SH-SY5Y (cell line): ENCODE measurements around the gene MUC22.

Experiments used
- GATA2 ChIP-seq: IDR thresholded peaks from 2 replicates; pipeline ENCODE4 v1.6.1; 2011; ENCODE audit warnings: mild to moderate bottlenecking, low read depth, low read length
- GATA3 ChIP-seq: IDR thresholded peaks from 2 replicates; pipeline ENCODE4 v1.6.1; 2011; ENCODE audit warnings: low read depth, mild to moderate bottlenecking, low read length, moderate library complexity

MUC22 gene

GRCh38 chr6:31010393-31011060, at the start of gene MUC22:
MUC22 (plus strand) TSS chr6:31010474; CDS start chr6:31010707, 233 bp downstream.
- TF ChIP-seq GATA3 (no peak), GATA2 (no peak)

DNA sequence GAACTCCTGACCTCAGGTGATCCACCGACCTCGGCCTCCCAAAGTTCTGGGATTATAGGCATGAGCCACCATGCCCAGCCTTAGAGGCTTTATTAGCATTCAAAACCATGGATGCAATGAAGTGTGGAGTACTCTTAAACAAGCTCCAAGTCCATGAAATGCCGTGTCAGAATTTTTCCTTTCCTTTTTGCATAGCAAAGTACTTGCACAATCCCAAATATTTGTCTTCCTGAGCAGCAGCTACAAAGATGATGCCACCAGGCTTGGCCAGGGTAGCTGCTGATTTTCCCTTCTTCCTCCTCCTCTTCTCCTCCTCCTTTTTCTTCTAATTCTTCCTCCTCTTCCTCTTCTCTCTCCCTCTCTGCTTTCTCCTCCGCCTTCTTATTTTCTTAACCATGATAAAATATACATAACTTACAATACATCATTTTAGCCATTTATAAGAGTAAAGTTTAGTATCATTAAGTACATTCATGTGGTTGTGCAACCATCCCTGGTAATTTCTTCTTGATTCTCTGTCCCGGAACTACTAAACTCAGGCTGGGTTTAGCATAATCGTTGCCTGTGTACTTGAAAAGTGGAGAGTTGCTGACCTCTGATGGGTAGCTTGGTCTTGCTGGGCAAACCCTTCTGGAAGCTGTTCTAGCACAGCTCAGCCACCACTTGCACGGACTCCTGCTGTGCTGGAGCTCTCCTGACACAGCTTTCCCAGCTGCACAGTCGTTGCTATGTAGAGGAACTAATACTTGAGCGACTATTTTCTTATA, 49.2 kb upstream of the MUC22 start:
- TF ChIP-seq GATA3: no peak

- TF ChIP-seq GATA3 (no peak), GATA2 (no peak)
These were observed 47.6 kb upstream of the MUC22 start for GRCh38 chr6:30962716-30963115.

DNA sequence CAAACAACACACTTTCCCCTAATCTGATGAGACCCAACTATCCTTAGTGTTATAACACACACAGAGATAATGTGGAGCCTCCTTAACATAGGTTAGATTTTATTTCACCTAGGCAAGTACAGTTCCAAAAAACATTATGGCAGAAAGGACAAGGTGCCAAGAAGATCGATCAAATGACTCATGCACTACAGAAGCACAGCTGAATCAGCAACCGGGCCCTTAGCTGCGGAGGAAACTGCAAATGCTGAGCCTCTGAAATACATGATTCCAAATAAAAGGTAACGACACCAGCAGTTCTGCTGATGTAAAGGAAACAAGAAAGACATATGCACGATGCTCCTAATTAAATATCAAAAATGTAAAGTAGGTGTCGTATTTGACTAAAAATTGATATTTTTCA, 46.6 kb upstream of the MUC22 start:
- TF ChIP-seq GATA2 (no peak), GATA3 (no peak)

DNA sequence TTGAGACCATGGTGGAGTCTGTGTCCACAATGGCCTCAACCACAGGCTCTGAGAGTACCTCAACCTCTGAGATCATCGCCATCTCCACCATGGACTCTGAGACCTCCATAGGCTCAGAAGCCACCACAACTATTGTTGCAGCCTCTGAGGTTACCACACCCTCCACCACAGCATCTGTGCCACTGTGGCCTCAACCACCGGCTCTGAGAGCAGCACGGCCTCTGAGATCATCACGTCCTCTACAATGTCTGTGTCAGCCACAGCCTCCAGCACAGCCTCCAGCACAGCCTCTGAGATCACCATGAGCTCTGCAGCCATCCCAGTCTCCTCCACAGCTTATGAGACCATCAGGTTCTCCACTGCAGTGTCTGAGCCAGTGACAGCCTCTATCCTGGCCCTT, 46.2 kb upstream of the MUC22 start:
- TF ChIP-seq GATA2 (no peak), GATA3 (no peak)

DNA sequence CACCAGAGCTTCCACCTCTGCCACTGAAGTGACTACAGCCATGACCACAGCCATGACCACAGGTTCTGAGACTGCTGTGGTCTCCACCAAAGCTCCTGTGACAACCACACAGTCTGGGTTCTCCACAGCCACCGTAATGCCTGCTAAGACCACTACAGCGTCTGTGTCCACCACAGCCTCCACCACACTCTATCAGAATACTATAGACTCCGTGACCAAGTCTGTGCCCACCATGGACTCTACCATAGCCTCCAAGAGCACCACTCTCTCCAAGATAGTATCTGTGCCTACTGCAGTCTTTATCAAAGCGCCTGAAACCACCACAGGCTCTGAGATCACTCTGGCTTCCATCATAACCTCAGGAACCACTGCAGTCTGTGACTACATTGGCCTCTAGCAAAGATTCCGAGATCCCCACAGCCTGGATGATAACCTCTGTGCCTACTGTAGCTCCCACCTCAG, 45.1 kb upstream of the MUC22 start:
- no peak for TF ChIP-seq GATA3
- no peak for TF ChIP-seq GATA2

DNA sequence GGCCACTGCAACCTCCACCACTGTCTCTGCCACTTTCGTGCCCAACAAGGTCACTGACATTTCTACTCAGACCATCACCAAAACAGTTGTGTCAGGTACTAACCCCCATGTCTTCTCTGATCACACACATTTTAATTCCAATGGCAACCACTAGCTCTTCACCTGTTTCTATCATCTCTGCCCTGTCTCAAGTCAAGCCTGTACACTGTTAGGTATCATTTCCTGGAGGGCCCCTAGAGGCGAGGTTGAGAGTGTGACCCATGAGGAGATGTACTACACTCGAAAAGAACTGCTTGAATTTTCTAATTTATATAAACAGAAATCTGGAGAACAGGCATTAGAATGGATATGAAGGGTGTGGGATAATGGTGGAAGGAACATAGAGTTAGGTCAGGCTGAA, 44.1 kb upstream of the MUC22 start:
- TF ChIP-seq GATA3 (no peak), GATA2 (no peak)

- TF ChIP-seq GATA3 (no peak), GATA2 (no peak)
These were observed 39.3 kb upstream of the MUC22 start for GRCh38 chr6:30970946-30971345.

DNA sequence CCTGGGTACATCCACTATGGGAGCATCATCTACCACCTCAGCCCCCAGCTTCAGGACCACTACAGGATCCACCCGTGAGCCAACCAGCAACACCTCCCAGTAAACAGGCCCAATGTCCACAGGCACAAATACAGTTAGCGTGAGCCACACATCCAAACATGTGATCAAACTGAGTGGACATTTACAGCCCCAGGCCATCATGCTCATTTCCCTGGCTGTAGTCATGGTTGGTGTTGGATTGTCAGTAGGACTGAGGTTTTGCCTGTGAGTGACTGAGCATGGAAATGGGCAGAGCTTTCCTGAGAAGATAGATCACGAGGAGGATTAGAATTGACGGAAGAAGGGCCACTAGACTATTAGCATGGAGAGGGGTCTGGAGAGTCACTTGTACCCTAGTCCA, 37.5 kb upstream of the MUC22 start:
- no peak for TF ChIP-seq GATA2
- no peak for TF ChIP-seq GATA3

- TF ChIP-seq GATA3 (no peak), GATA2 (no peak)
These were observed 35.6 kb upstream of the MUC22 start for GRCh38 chr6:30974490-30975252.

- no peak for TF ChIP-seq GATA2
- no peak for TF ChIP-seq GATA3
These were observed 31.1 kb upstream of the MUC22 start for GRCh38 chr6:30979141-30979540.

DNA sequence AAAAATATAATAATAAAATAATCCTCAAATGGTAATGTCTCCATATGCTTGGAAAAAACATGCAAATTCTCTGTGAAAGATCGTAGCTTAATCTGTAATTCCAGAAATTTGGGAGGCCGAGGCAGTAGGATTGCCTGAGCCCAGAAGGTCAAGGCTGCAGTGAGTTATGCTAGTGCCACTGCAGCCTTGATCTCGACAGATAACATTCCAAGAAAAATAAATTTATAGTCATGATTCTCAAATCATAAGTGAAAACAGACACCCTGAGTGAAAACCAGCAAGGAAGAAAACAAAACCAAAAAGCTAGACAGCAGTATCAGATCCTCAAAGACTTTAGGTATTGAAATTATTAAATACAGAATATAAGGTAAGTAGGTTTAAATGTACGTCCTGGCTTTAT, 30.6 kb upstream of the MUC22 start:
- TF ChIP-seq GATA2 (no peak), GATA3 (no peak)

DNA sequence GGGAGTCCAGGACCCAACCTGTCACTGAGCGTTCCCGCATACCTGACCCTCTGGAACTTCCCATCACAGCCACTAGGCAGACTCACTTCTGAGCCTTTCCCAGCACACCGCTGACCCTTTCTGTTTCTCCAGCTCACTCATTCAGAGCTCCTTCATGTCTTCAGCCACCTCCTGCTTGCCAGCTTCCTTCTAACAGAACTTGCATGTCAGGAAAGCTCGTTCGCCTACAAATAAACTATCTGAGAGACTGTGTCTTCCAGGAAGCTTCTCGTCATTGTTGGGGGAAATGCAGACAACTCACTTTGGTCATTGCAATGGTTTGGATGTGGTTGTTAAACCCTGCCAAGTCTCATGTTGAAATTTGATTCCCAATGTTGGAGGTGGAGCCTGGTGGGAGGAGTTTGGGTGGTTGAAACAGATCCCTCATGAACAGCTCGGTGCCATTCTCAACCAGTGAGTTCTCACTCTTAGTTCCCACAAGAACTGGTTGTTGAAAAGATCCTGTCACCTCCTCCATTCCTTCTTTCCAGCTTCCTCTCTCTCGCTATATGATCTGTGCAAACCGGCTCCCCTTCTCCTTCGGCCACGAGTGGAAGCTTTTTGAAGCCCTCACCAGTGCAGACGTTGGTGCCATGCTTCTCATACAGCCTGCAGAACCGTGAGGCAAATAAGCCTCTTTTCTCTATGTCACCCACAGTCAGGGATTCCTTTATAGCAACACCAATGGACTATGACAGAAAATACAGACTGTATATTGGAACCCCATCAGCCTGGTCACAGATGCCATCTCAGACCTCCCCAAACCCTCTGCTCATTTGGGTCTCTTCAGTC, 28.1 kb upstream of the MUC22 start:
- TF ChIP-seq GATA2 (no peak), GATA3 (no peak)

GRCh38 chr6:30983439-30983838, 26.8 kb upstream of the MUC22 start, which contains the start of gene MUC21:
MUC21 (plus strand) TSS chr6:30983718; CDS start chr6:30983959, 241 bp downstream.
- TF ChIP-seq GATA2 (no peak), GATA3 (no peak)

- TF ChIP-seq GATA2: no peak
- TF ChIP-seq GATA3: no peak
These were observed 24.8 kb upstream of the MUC22 start for GRCh38 chr6:30985490-30985889.
